SU-DHL-6 (cell line): ENCODE measurements around the gene C12orf75.
"Not testable (repeated sequence)": the region's sequence is repeated elsewhere in the genome, so short reads cannot be mapped to it uniquely, and the experiment has no call there.

Source experiments
- H2AFZ ChIP-seq: fragments of 200-600 bp; sonication (generic); 2 replicates; pipeline ENCODE4 v1.6.1; 2014; ENCODE audit warnings: low read depth, mild to moderate bottlenecking, moderate library complexity, mixed read lengths, antibody characterized with exemption, low read length; ENCODE audit not compliant: severe bottlenecking
- H3F3A ChIP-seq: fragments of 200-600 bp; shearing (Covaris generic); 2 replicates; pipeline ENCODE4 v1.6.0; 2016; ENCODE audit warnings: antibody characterized with exemption, mild to moderate bottlenecking; ENCODE audit not compliant: insufficient read depth
- H3K27ac ChIP-seq: fragments of 200-600 bp; sonication (generic); 2 replicates; pipeline ENCODE4 v1.5.1; 2016; ENCODE audit warnings: low read depth, mild to moderate bottlenecking, low read length, moderate library complexity, mixed read lengths
- H3K27me3 ChIP-seq: fragments of 200-600 bp; sonication (generic), shearing (Covaris generic); 2 replicates; pipeline ENCODE4 v1.6.0; 2014; ENCODE audit warnings: mild to moderate bottlenecking, low read length
- H3K36me3 ChIP-seq: fragments of 200-600 bp; sonication (generic); 2 replicates; pipeline ENCODE4 v1.6.1; 2014; ENCODE audit warnings: mild to moderate bottlenecking, low read length, mixed read lengths
- H3K4me2 ChIP-seq: fragments of 300-600, 200-600 bp; shearing (Covaris generic), sonication (generic); 2 replicates; pipeline ENCODE4 v1.6.0; 2014; ENCODE audit warnings: low read length, low read depth, mild to moderate bottlenecking; ENCODE audit not compliant: poor library complexity, severe bottlenecking
- H3K4me3 ChIP-seq: fragments of 200-600 bp; sonication (generic); 2 replicates; pipeline ENCODE4 v1.5.1; 2014; ENCODE audit warnings: antibody characterized with exemption, low read length, mild to moderate bottlenecking, mixed read lengths; ENCODE audit not compliant: insufficient read depth, poor library complexity, severe bottlenecking
- H3K79me2 ChIP-seq: fragments of 200-600 bp; sonication (generic); 2 replicates; pipeline ENCODE4 v1.6.1; 2014; ENCODE audit warnings: mild to moderate bottlenecking, low read length, moderate library complexity; ENCODE audit not compliant: insufficient read depth
- H3K9ac ChIP-seq: fragments of 200-600 bp; sonication (generic); 2 replicates; pipeline ENCODE4 v1.7.0; 2014; ENCODE audit warnings: mild to moderate bottlenecking, low read length
- H3K9me2 ChIP-seq: fragments of 200-600 bp; sonication (generic); replicated peaks from 2 replicates; pipeline ENCODE4 v1.6.1; 2014; ENCODE audit warnings: low read length; ENCODE audit not compliant: insufficient read depth
- H3K9me3 ChIP-seq: fragments of 200-600 bp; sonication (generic); 2 replicates; pipeline ENCODE4 v1.6.1; 2014; ENCODE audit warnings: low read length, mixed read lengths; ENCODE audit not compliant: insufficient read depth
- H4K20me1 ChIP-seq: fragments of 200-600 bp; sonication (generic); 2 replicates; pipeline ENCODE4 v1.6.1; 2014; ENCODE audit warnings: low read depth, mild to moderate bottlenecking, antibody characterized with exemption, low read length, moderate library complexity, mixed read lengths
- EZH2phosphoT487 ChIP-seq: fragments of 200-600 bp; sonication (generic), shearing (Covaris generic); conservative IDR thresholded peaks from 2 replicates; pipeline ENCODE4 v1.6.1; 2018; ENCODE audit warnings: mild to moderate bottlenecking, antibody characterized with exemption, low read length, moderate library complexity, mixed read lengths
- TF ChIP-seq, protein P1 (sequence below): fragments of 200-600 bp; sonication (generic); IDR thresholded peaks from one replicate; pipeline ENCODE4 v1.5.1; 2017; ENCODE audit warnings: antibody characterized with exemption, mild to moderate bottlenecking, low read length, moderate library complexity; ENCODE audit not compliant: insufficient read depth, poor library complexity, severe bottlenecking

The C12orf75 gene

DNA sequence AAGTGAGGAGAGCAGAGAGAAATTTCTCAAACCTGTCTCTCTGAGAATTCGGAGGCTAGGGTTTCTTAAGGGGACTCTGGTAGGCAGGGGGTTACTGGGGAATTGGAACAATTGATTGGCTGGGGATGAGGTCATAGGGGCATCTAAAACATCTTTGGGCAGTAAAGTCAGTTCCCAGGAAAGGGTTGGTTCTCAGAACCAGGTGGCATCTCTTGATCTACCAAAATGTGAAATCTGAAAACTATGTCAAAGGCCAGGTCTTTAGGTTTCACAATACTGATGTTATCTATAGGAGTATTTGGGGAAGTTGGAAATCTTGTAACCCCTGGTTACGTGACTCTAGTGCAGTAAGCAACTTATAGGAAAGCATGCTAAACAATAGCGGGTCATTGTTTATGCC, 6.9 kb downstream of the C12orf75 start:
- Histone ChIP-seq H3K4me2 (no peak overlapping the region), H3K27me3 (no peaks in the 10 kb centered on the region)
- TF ChIP-seq, protein P1, sequence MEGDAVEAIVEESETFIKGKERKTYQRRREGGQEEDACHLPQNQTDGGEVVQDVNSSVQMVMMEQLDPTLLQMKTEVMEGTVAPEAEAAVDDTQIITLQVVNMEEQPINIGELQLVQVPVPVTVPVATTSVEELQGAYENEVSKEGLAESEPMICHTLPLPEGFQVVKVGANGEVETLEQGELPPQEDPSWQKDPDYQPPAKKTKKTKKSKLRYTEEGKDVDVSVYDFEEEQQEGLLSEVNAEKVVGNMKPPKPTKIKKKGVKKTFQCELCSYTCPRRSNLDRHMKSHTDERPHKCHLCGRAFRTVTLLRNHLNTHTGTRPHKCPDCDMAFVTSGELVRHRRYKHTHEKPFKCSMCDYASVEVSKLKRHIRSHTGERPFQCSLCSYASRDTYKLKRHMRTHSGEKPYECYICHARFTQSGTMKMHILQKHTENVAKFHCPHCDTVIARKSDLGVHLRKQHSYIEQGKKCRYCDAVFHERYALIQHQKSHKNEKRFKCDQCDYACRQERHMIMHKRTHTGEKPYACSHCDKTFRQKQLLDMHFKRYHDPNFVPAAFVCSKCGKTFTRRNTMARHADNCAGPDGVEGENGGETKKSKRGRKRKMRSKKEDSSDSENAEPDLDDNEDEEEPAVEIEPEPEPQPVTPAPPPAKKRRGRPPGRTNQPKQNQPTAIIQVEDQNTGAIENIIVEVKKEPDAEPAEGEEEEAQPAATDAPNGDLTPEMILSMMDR, result no peak
- no peak for TF ChIP-seq EZH2phosphoT487

DNA sequence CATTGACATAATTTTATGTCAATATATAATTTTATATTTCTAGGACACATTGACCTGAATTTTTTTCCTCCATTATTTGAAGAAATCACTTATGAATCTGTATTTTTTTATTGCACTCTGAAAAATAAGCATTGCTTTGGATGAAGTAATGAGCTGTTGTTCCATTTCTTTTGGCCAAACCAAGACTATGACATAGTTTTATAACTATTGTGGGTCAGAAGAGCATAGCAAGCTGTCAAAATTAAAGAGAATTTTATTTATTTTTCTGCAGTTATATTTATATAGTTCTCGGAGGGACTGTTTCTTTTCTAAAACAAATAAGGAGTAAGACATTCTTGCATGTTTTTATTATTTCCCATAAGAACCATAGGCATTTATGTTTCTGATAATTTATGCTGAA, 8.5 kb downstream of the C12orf75 start:
- Histone ChIP-seq H3K9me2 (no peaks in the 10 kb centered on the region), H4K20me1 (no peaks in the 10 kb centered on the region; the same call in 1 of the 2 replicates), H3K36me3 (peaks cover 33% of the 10 kb centered on the region), H3F3A (peaks cover 11% of the 10 kb centered on the region; the same call in 1 of the 2 replicates), H3K9ac (no peak overlapping the region), H3K79me2 (peaks cover 100% of the 10 kb centered on the region), H2AFZ (no peak overlapping the region), H3K4me3 (no peak overlapping the region), H3K9me3 (peaks cover 6% of the 10 kb centered on the region; the same call in 1 of the 2 replicates), H3K27ac (no peak overlapping the region), H3K27me3 (no peaks in the 10 kb centered on the region), H3K4me2 (no peak overlapping the region)
- no peak for TF ChIP-seq EZH2phosphoT487
- TF ChIP-seq, protein P1, result no peak

More for the DNA sequence above, 6.9 kb downstream of the C12orf75 start:
- H3K9ac ChIP-seq, result no peak overlapping the region
- H3K27ac ChIP-seq, result no peak overlapping the region
- H2AFZ ChIP-seq, result no peak overlapping the region
- no peaks in the 10 kb centered on the region for H3K9me2 ChIP-seq
- H3K9me3 ChIP-seq, result peaks cover 6% of the 10 kb centered on the region; the same call in 1 of the 2 replicates
- H4K20me1 ChIP-seq, result peaks cover 5% of the 10 kb centered on the region; the same call in 1 of the 2 replicates
- peaks cover 26% of the 10 kb centered on the region for H3K36me3 ChIP-seq
- H3F3A ChIP-seq, result peaks cover 5% of the 10 kb centered on the region; the same call in 1 of the 2 replicates
- H3K4me3 ChIP-seq, result no peak overlapping the region
- peaks cover 100% of the 10 kb centered on the region for H3K79me2 ChIP-seq

DNA sequence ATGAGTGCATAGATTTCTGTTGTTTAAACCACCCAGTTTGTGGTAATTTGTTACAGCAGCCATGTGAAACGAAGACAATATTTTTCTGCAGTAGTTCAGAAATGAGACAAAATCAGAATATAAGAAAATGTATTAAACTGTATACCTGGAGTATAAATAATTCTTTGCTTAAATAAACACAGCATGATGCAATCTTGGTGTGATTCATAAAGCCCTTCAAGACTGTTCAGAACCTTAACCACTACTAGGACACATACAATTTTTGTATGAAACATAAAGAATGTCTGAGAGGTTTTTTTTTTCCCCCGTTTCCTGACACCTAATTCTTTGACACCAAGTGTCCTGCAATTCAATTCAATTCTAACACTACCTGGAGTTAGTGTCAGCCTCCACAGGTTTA, 10.5 kb downstream of the C12orf75 start:
- Histone ChIP-seq H3K4me2 (no peak overlapping the region), H4K20me1 (no peaks in the 10 kb centered on the region), H3K36me3 (peaks cover 33% of the 10 kb centered on the region), H3K27ac (no peak overlapping the region), H3K79me2 (peaks cover 98% of the 10 kb centered on the region), H3K9ac (no peak overlapping the region), H3K4me3 (no peak overlapping the region), H3K9me3 (peaks cover 6% of the 10 kb centered on the region; the same call in 1 of the 2 replicates), H3K9me2 (no peaks in the 10 kb centered on the region), H3K27me3 (no peaks in the 10 kb centered on the region), H3F3A (peaks cover 11% of the 10 kb centered on the region; the same call in 1 of the 2 replicates), H2AFZ (no peak overlapping the region)
- TF ChIP-seq, protein P1, result no peak
- TF ChIP-seq EZH2phosphoT487, result no peak

DNA sequence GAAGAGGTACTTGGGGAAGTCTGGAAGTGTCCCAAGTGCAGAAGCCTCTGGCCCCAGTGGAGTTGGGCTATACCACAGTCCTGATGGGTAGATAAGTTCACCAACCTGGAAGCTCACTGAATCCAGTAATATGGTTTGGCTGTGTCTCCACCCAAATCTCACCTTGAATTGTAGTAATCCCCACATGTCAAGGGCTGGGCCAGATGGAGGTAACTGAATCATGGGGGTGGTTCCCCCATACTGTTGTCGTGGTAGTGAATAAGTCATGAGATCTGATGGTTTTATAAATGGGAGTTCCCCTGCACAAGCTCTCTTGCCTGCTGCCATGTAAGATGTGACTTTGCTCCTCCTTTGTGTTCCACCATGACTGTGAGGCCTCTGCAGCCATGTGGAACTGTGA, 11.1 kb downstream of the C12orf75 start:
- H4K20me1 ChIP-seq, H2AFZ ChIP-seq, H3K9me3 ChIP-seq, H3K4me2 ChIP-seq, H3K9me2 ChIP-seq, H3K27me3 ChIP-seq, H3K4me3 ChIP-seq, H3K9ac ChIP-seq: not testable (repeated sequence)
- peaks cover 98% of the 10 kb centered on the region for H3K79me2 ChIP-seq
- peaks cover 11% of the 10 kb centered on the region; the same call in 1 of the 2 replicates for H3F3A ChIP-seq
- H3K36me3 ChIP-seq, result peaks cover 33% of the 10 kb centered on the region
- H3K27ac ChIP-seq, result 0 out of 2 replicates have a peak overlapping the region, but pooled peaks have one; percentile 20
